Epithelial cell of proximal tubule (primary cell): Measurements from ENCODE around the gene PPARGC1A. TPM values are rescaled to one million over a fixed set of nuclear protein-coding genes. Genes with fewer than 3 reads are reported as not detected.

Source experiments
- DNase-seq: peaks from one replicate; pipeline ENCODE4 v3.0.0-alpha.2; 2011; ENCODE audit warnings: low read depth
- H3K4me3 ChIP-seq: 2 replicates; pipeline ENCODE4 v1.5.1; 2011; ENCODE audit warnings: low read depth, mild to moderate bottlenecking, low read length
- CTCF ChIP-seq: conservative IDR thresholded peaks from 2 replicates; pipeline ENCODE4 v1.5.1; 2012; ENCODE audit warnings: low read depth, mild to moderate bottlenecking, low read length
- total RNA-seq: library from RNA; depleted of rRNA; stranded (reverse); fragments of >200 nt; gene quantifications from 2 replicates; pipeline ENCODE4 v1.2.3, GENCODE V29; 2015

Gene PPARGC1A
- total RNA-seq, 1 donor from 2014 or later = 1.4 TPM

GRCh38 chr4:23932186-23932585, 42.3 kb upstream of the PPARGC1A start:
- no peak overlapping the region for H3K4me3 ChIP-seq
- no peak for TF ChIP-seq CTCF
- no peak for DNase-seq

- TF ChIP-seq CTCF = no peak
- no peak overlapping the region for H3K4me3 ChIP-seq
- DNase-seq = no peak
Measured at GRCh38 chr4:23931489-23931830, 41.6 kb upstream of the PPARGC1A start.

GRCh38 chr4:23930750-23931488, 41.1 kb upstream of the PPARGC1A start:
- TF ChIP-seq CTCF = no peak
- no peak overlapping the region for H3K4me3 ChIP-seq
- peak; percentile 44 for DNase-seq

GRCh38 chr4:23929248-23929647, 39.4 kb upstream of the PPARGC1A start:
- H3K4me3 ChIP-seq = no peak overlapping the region
- TF ChIP-seq CTCF = no peak
- DNase-seq = no peak

GRCh38 chr4:23924556-23924955, 34.7 kb upstream of the PPARGC1A start:
- no peak for TF ChIP-seq CTCF
- no peak overlapping the region for H3K4me3 ChIP-seq
- no peak for DNase-seq

GRCh38 chr4:23923840-23924239, 34.0 kb upstream of the PPARGC1A start:
- DNase-seq = no peak
- peak; percentile 42 for TF ChIP-seq CTCF

GRCh38 chr4:23923141-23923540, 33.3 kb upstream of the PPARGC1A start:
- DNase-seq = no peak
- TF ChIP-seq CTCF = no peak
- no peak overlapping the region for H3K4me3 ChIP-seq

More at GRCh38 chr4:23923840-23924239, 34.0 kb upstream of the PPARGC1A start:
- H3K4me3 ChIP-seq = no peak overlapping the region
